Body of pancreas (tissue), 4 donors: ENCODE measurements around the gene ADAMTSL1. TPM values are rescaled to one million over a fixed set of nuclear protein-coding genes. Genes with fewer than 3 reads are reported as not detected.
A peak's percentile ranks its signal among the peaks of the same experiment; 100 is the strongest.

Experiments used
- ATAC-seq: fragments of 150-250 bp; one replicate; pipeline ENCODE4 v1.9.1; 2016
- DNase-seq, 4 donors: peaks; one replicate each; pipeline ENCODE4 v3.0.0-alpha.2; 2019
- H3K27ac ChIP-seq, 4 donors: fragments of 200-600 bp; sonication (generic); 1 replicate in 3 of 4; 2 replicates in 1 of 4; pipeline versions ENCODE4 v1.5.1 to v1.6.1; 2016 to 2019; ENCODE audit warnings: mild to moderate bottlenecking in 1 of 4, mixed read lengths in 1 of 4, moderate library complexity in 1 of 4
- H3K27me3 ChIP-seq, 2 donors: fragments of 200-600 bp; sonication (generic); one replicate each; pipeline ENCODE4 v1.6.0; 2016; ENCODE audit warnings: mild to moderate bottlenecking in 1 of 2
- H3K36me3 ChIP-seq, 2 donors: fragments of 200-600 bp; sonication (generic); replicated peaks in 1 of 2; 2 replicates each; pipeline ENCODE4 v1.5.1; 2016; ENCODE audit warnings: low read depth in 2 of 2; ENCODE audit not compliant: insufficient read depth in 1 of 2
- H3K4me1 ChIP-seq: fragments of 200-600 bp; sonication (generic); one replicate; pipeline ENCODE4 v1.6.0; 2016
- H3K4me3 ChIP-seq, 2 donors: fragments of 200-600 bp; sonication (generic); 1 replicate in 1 of 2; 2 replicates in 1 of 2; pipeline ENCODE4 v1.5.1; 2016 to 2019
- H3K9me3 ChIP-seq, 3 donors: fragments of 200-600 bp; sonication (generic); 1 replicate in 2 of 3; 2 replicates in 1 of 3; pipeline ENCODE4 v1.5.1; 2016
- POLR2A ChIP-seq, 3 donors: fragments of 450-650 bp; IDR thresholded peaks; one replicate each; pipeline ENCODE4 v1.6.1; 2016; ENCODE audit warnings: antibody characterized with exemption in 3 of 3, mild to moderate bottlenecking in 2 of 3
- WGBS, 2 donors: methylation state at CpG; one replicate each; pipeline ENCODE4 v1.1.5; 2017; 5-methylcytosine and 5-hydroxymethylcytosine counted together
- intact Hi-C: fragments of 100-400 bp; cut with DNase I; formaldehyde crosslinking; loops from one replicate; pipeline ENCODE4 v1.15.1; 2023
- total RNA-seq, 2 donors: library from RNA; depleted of rRNA; stranded (reverse); fragments of >200 nt; gene quantifications; one replicate each; pipeline ENCODE4 v1.1.0, GENCODE V29; 2016
- TF ChIP-seq, protein P1 (sequence below), 7 experiments: fragments of 450-650 bp in 4 of 7; fragments of 200-600 bp in 3 of 7; sonication (generic) in 3 of 7; IDR thresholded peaks; one replicate each; pipeline ENCODE4 v1.5.1; 2016 to 2019; ENCODE audit warnings: antibody characterized with exemption in 7 of 7

Gene ADAMTSL1
- total RNA-seq, 2 donors from 2014 or later = 0.52 to 0.99 TPM

GRCh38 chr9:18820566-18821095 lies 346.7 kb downstream of the ADAMTSL1 start:
- no peak for DNase-seq
- intact Hi-C loops = no loop called here
- peaks cover 14% of the 10 kb centered on the region for H3K4me1 ChIP-seq
- no peaks in the 10 kb centered on the region for H3K27me3 ChIP-seq
- no peak overlapping the region for H3K4me3 ChIP-seq
- TF ChIP-seq, protein P1, sequence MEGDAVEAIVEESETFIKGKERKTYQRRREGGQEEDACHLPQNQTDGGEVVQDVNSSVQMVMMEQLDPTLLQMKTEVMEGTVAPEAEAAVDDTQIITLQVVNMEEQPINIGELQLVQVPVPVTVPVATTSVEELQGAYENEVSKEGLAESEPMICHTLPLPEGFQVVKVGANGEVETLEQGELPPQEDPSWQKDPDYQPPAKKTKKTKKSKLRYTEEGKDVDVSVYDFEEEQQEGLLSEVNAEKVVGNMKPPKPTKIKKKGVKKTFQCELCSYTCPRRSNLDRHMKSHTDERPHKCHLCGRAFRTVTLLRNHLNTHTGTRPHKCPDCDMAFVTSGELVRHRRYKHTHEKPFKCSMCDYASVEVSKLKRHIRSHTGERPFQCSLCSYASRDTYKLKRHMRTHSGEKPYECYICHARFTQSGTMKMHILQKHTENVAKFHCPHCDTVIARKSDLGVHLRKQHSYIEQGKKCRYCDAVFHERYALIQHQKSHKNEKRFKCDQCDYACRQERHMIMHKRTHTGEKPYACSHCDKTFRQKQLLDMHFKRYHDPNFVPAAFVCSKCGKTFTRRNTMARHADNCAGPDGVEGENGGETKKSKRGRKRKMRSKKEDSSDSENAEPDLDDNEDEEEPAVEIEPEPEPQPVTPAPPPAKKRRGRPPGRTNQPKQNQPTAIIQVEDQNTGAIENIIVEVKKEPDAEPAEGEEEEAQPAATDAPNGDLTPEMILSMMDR (IDR thresholded peaks at IDR 0.05) = no peak
- TF ChIP-seq POLR2A (IDR thresholded peaks at IDR 0.05) = no peak
- H3K36me3 ChIP-seq = no peaks in the 10 kb centered on the region
- ATAC-seq = no peak
- H3K9me3 ChIP-seq = no peaks in the 10 kb centered on the region
- WGBS, 2 donors = 96 to 97% methylated on average over 3 of the region's 3 CpGs
- H3K27ac ChIP-seq = no peak overlapping the region

GRCh38 chr9:18821788-18822187 lies 347.8 kb downstream of the ADAMTSL1 start:
- Histone ChIP-seq H3K36me3 (no peaks in the 10 kb centered on the region), H3K4me3 (no peak overlapping the region), H3K27me3 (no peaks in the 10 kb centered on the region), H3K4me1 (peaks cover 14% of the 10 kb centered on the region), H3K9me3 (no peaks in the 10 kb centered on the region), H3K27ac (no peak overlapping the region)
- intact Hi-C loops = no loop called here
- ATAC-seq (no peak), DNase-seq (no peak)
- TF ChIP-seq, protein P1 (IDR thresholded peaks at IDR 0.05) = no peak
- no peak for TF ChIP-seq POLR2A (IDR thresholded peaks at IDR 0.05)
- 65 to 76% methylated on average over 3 of the region's 3 CpGs for WGBS, 2 donors

DNA sequence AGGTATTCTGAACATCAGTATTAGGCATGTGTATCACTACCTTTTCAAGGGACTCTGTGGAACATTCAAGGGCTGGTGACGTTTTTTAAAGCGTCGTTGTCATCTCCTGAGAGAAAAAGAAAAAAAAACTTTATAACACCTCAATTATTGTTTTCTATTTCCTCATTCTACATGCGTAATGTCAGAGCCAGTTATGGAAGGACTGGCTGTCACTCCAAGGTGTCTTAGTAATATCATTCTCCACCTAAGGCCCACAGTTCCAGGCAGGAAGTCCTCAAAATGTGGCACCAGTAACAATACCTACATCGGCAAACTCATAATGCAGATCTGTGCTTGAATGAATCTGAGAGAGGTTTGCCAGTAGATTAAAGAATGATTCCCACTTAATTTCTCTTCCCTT lies 348.9 kb downstream of the ADAMTSL1 start:
- Histone ChIP-seq H3K4me3 (no peak overlapping the region), H3K27ac (no peak overlapping the region), H3K27me3 (no peaks in the 10 kb centered on the region), H3K36me3 (no peaks in the 10 kb centered on the region), H3K9me3 (no peaks in the 10 kb centered on the region), H3K4me1 (peaks cover 14% of the 10 kb centered on the region)
- ATAC-seq (no peak), DNase-seq (no peak)
- 55 to 59% methylated on average over 5 of the region's 5 CpGs for WGBS, 2 donors
- TF ChIP-seq POLR2A (IDR thresholded peaks at IDR 0.05) = no peak
- TF ChIP-seq, protein P1 (IDR thresholded peaks at IDR 0.05) = no peak
- intact Hi-C loops = no loop called here

- H3K9me3 ChIP-seq = no peaks in the 10 kb centered on the region
- H3K27ac ChIP-seq = no peak overlapping the region
- H3K36me3 ChIP-seq = no peaks in the 10 kb centered on the region
- DNase-seq (peak; percentile 30 to 54 (median 50)), ATAC-seq (peak; percentile 74)
- TF ChIP-seq, protein P1 (IDR thresholded peaks at IDR 0.05) = peak; percentile 21 to 75 (median 61)
- TF ChIP-seq POLR2A (IDR thresholded peaks at IDR 0.05) = no peak
- intact Hi-C loops = no loop called here
- WGBS, 2 donors = 22 to 25% methylated on average over 4 of the region's 4 CpGs
- no peaks in the 10 kb centered on the region for H3K27me3 ChIP-seq
- H3K4me3 ChIP-seq = no peak overlapping the region
- H3K4me1 ChIP-seq = peaks cover 14% of the 10 kb centered on the region
Measured at GRCh38 chr9:18824095-18824666, 350.2 kb downstream of the ADAMTSL1 start.

GRCh38 chr9:18825656-18826170 lies 351.8 kb downstream of the ADAMTSL1 start:
- Histone ChIP-seq H3K4me3 (no peak overlapping the region), H3K4me1 (peaks cover 14% of the 10 kb centered on the region), H3K36me3 (no peaks in the 10 kb centered on the region), H3K27me3 (no peaks in the 10 kb centered on the region), H3K9me3 (no peaks in the 10 kb centered on the region), H3K27ac (no peak overlapping the region)
- 74 to 82% methylated on average over 3 of the region's 3 CpGs for WGBS, 2 donors
- intact Hi-C loops = no loop called here
- DNase-seq (no peak), ATAC-seq (no peak)
- no peak for TF ChIP-seq POLR2A (IDR thresholded peaks at IDR 0.05)
- TF ChIP-seq, protein P1 (IDR thresholded peaks at IDR 0.05) = no peak
